ENCODE measurements around the gene MAGOHB.

- no peak for TF ChIP-seq CTCF (IDR thresholded peaks at IDR 0.05)
- TF ChIP-seq MXI1 (IDR thresholded peaks at IDR 0.05; ENCODE audit: low read depth, low read length): no peak
- no peak for TF ChIP-seq FOSL2 (IDR thresholded peaks at IDR 0.05; ENCODE audit: borderline replicate concordance, low read depth)
- no peak for TF ChIP-seq TEAD4 (IDR thresholded peaks at IDR 0.05; ENCODE audit: borderline replicate concordance, insufficient read depth)
- TF ChIP-seq YY1 (IDR thresholded peaks at IDR 0.05; ENCODE audit: low read depth): no peak
- no peak for TF ChIP-seq USF2 (IDR thresholded peaks at IDR 0.05; ENCODE audit: borderline replicate concordance, low read depth, low read length)
- no peak for TF ChIP-seq POLR2AphosphoS5 (IDR thresholded peaks at IDR 0.05; ENCODE audit: low read depth, low read length)
- no peak for TF ChIP-seq REST (IDR thresholded peaks at IDR 0.05; ENCODE audit: low read depth, low read length)
- TF ChIP-seq CHD2 (IDR thresholded peaks at IDR 0.05; ENCODE audit: low read length, partially characterized antibody): no peak
- TF ChIP-seq JUND (IDR thresholded peaks at IDR 0.05): no peak
- no peak for TF ChIP-seq RFX5 (IDR thresholded peaks at IDR 0.05; ENCODE audit: low read length)
Measured at GRCh38 chr12:10567813-10568212, 45.6 kb downstream of the MAGOHB start.

Measured in SK-N-SH (cell line).